ENCODE measurements around the gene FDPS.

- no peak for TF ChIP-seq POLR2A (IDR thresholded peaks at IDR 0.05; ENCODE audit: extremely low read depth, insufficient read length)
- TF ChIP-seq, protein P1, sequence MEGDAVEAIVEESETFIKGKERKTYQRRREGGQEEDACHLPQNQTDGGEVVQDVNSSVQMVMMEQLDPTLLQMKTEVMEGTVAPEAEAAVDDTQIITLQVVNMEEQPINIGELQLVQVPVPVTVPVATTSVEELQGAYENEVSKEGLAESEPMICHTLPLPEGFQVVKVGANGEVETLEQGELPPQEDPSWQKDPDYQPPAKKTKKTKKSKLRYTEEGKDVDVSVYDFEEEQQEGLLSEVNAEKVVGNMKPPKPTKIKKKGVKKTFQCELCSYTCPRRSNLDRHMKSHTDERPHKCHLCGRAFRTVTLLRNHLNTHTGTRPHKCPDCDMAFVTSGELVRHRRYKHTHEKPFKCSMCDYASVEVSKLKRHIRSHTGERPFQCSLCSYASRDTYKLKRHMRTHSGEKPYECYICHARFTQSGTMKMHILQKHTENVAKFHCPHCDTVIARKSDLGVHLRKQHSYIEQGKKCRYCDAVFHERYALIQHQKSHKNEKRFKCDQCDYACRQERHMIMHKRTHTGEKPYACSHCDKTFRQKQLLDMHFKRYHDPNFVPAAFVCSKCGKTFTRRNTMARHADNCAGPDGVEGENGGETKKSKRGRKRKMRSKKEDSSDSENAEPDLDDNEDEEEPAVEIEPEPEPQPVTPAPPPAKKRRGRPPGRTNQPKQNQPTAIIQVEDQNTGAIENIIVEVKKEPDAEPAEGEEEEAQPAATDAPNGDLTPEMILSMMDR (IDR thresholded peaks at IDR 0.05; ENCODE audit: low read depth, low read length): no peak
Measured at GRCh38 chr1:155318082-155318481, 9.4 kb downstream of the FDPS start.

Data from NB4 (cell line).